Measurements from ENCODE around the gene FGF19. TPM values are rescaled to one million over a fixed set of nuclear protein-coding genes. Genes with fewer than 3 reads are reported as not detected.

Gene FGF19
- total RNA-seq, 2 donors from 2014 or later = not detected

DNA sequence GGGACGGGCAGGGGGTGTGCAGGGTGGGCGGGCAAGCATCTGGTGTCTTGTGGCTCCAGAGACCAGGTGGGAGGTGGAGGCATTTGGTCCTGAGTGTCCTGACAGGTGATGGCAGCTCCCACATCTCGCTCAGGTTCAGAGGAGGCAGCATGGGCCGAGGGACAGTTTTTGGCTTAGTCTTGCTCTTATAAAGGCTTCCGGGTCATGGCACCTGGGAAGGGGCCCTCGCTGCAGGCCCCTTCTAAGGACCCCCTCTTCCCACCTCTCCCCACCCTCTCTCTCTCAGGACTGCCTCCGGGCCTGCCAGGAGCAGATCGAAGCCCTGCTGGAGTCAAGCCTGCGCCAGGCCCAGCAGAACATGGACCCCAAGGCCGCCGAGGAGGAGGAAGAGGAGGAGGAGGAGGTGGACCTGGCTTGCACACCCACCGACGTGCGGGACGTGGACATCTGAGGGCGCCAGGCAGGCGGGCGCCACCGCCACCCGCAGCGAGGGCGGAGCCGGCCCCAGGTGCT, 52.9 kb downstream of the FGF19 start:
- H3K4me1 Mint-ChIP-seq = peaks cover 3% of the 10 kb centered on the region
- no peak overlapping the region for H3K4me3 Mint-ChIP-seq
- no peaks in the 10 kb centered on the region for H3K36me3 Mint-ChIP-seq (ENCODE audit: low read depth)
- no peaks in the 10 kb centered on the region for H3K27me3 Mint-ChIP-seq
- DNase-seq (no peak), ATAC-seq (no peak)
- no peaks in the 10 kb centered on the region for H3K9me3 ChIP-seq (ENCODE audit: control insufficient read depth, low read length, poor library complexity, severe bottlenecking)
- H3K27ac Mint-ChIP-seq = no peak overlapping the region

DNA sequence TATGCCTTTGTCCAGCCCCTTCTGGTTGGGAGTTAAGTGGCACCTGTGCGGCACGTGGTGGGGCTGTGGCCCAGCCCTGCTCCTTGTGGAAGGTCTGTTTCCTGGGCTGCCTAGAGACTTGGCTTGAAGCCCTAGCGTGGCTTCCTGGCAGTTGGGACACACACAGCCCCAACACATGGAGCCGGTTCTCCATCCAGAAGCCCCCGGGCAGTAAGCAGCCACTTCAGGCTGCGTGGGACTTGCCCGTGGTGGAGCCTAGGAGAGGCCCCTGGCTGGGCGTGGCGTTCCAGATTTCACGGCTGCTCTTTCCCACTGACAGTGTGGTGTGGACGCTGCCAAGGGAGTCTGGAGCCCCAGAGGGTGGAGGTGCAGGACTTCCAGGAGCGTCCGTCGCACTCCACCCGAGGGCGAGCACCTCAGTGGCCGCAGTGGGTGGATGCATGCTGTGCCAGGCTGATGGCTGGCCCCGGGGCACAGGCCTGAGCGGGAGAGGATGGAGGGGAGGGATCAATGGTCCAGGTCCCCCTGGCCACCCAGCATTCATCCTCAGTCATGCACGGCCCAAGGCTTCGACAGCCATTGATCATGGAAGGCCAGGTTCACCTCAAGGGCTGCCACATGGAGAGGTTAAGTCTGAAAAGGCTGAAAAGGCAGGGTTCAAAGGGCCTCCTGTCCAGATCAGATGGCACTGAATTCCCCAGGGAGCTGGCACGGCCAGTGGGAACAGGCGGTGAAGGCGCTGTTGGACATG, 53.6 kb downstream of the FGF19 start:
- H3K9me3 ChIP-seq (ENCODE audit: control insufficient read depth, low read length, poor library complexity, severe bottlenecking) = no peaks in the 10 kb centered on the region
- Mint-ChIP-seq H3K36me3 (ENCODE audit: low read depth) (no peaks in the 10 kb centered on the region), H3K4me1 (no peaks in the 10 kb centered on the region), H3K27me3 (no peaks in the 10 kb centered on the region), H3K4me3 (no peak overlapping the region), H3K27ac (no peak overlapping the region)
- no peak for DNase-seq
- no peak for ATAC-seq

DNA sequence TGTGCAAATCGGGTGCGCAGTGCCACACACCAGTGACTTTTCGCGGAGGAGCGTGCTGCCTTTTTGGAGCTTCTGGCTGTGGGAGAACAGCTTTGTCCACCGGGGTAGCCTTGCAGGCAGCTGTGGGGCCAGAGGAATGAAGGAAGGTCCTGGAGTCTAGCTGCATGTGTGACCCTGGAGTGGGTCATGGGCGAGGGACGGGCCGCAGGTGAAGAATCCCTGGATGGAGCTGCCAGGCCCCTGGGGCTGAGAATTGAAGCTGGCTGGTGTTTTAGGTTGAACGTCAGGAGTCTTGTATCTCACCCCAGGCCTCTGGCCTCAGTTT, 54.3 kb downstream of the FGF19 start:
- Mint-ChIP-seq H3K4me1 (no peaks in the 10 kb centered on the region), H3K27me3 (no peaks in the 10 kb centered on the region), H3K36me3 (ENCODE audit: low read depth) (no peaks in the 10 kb centered on the region), H3K27ac (no peak overlapping the region), H3K4me3 (no peak overlapping the region)
- no peak for DNase-seq
- no peaks in the 10 kb centered on the region for H3K9me3 ChIP-seq (ENCODE audit: control insufficient read depth, low read length, poor library complexity, severe bottlenecking)
- ATAC-seq = no peak

DNA sequence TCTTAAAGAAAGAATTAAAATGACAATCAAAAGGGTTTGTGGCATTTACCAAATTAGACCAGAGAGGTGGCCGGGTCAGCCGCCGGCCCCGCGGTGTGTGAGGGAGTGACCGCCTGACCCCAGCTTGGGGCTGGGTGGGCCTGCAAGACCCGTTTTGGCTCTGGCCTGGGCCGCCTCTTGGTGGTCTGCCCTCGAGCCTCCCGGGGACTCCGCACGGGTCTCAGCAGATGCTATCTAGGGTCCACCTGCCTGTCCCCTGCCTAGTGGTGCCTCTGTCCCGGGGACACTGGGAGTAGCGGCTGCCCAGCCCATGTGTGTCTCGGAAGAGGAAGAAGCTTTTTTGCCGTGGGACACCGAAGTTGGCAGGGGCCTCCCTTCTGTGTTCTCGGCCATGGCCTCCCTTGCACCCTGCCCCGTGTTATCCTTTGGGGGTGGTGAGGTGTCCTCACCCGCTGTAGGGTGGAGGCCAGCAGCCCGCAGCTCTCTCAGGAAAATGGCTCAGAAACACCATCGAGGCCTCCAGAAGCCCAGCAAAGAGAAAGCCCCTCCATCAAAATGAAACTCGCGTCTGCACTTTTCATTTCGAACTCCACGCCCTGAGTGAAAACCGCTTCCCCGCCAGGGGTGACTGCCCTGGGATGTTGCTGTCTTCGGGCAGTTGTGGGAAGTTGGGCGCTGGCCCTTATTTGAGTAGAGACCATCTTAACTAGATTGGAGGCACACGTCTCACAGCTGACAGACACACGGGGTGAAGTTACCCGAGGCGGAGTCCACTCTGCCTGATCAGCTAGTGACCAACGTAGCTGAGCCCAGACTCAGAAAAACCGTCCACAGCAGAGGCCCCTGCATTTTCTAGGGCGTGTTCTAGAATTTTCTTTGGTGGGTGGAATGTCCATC, 54.9 kb downstream of the FGF19 start:
- H3K36me3 Mint-ChIP-seq (ENCODE audit: low read depth) = no peaks in the 10 kb centered on the region
- no peak overlapping the region for H3K4me3 Mint-ChIP-seq
- ATAC-seq = no peak
- no peak overlapping the region for H3K27ac Mint-ChIP-seq
- no peaks in the 10 kb centered on the region for H3K4me1 Mint-ChIP-seq
- no peaks in the 10 kb centered on the region for H3K27me3 Mint-ChIP-seq
- no peaks in the 10 kb centered on the region for H3K9me3 ChIP-seq (ENCODE audit: control insufficient read depth, low read length, poor library complexity, severe bottlenecking)
- no peak for DNase-seq

Other genes starting within 250 kb of the FGF19 start
- not detected for gene LINC01488, start 222.4 kb downstream of the FGF19 start, total RNA-seq
- gene CCND1, start 62.9 kb downstream of the FGF19 start, total RNA-seq = 1 to 10 TPM; 1.1 to 3.9 TPM
- 10 to 100 TPM; 33.4 to 43.2 TPM for gene LTO1, start 28.7 kb downstream of the FGF19 start, total RNA-seq
- gene FGF4, start 71.3 kb upstream of the FGF19 start, total RNA-seq = not detected
- not detected for gene FGF3, start 115.4 kb upstream of the FGF19 start, total RNA-seq